ENCODE measurements around the gene LSG1. TPM values are rescaled to one million over a fixed set of nuclear protein-coding genes. Genes with fewer than 3 reads are reported as not detected.

The LSG1 gene
- total RNA-seq, 1 donor from 2014 or later, result 60.2 TPM

Other genes starting within 250 kb of the LSG1 start
- gene ATP13A3, start 185.2 kb downstream of the LSG1 start, total RNA-seq, result 181 and 193 TPM in 2 replicates
- 2.4 and 2.8 TPM in 2 replicates for gene TMEM44, start 38.8 kb downstream of the LSG1 start, total RNA-seq
- 7.0 TPM in 2 replicates for gene FAM43A, start 13.7 kb upstream of the LSG1 start, total RNA-seq